A549 treated with GW870086 at 1 μM for 4 hours (cell line): ENCODE results near the gene B4GALT6. TPM values are rescaled to one million over a fixed set of nuclear protein-coding genes. Genes with fewer than 3 reads are reported as not detected.

Experiments
- total RNA-seq: library from RNA; stranded (reverse); fragments of 200-300 nt; extraction: Qiagen RNA extraction; gene quantifications from 5 replicates; pipeline ENCODE4 v1.2.3, GENCODE V29; 2022; ENCODE audit warnings: low read depth

The B4GALT6 gene
- 4.5 to 7.5 TPM (median 6.4 TPM) in 5 replicates for total RNA-seq

GRCh38 chr18:31684279-31685096 is at the start of gene B4GALT6:
TSS of gene B4GALT6 (minus strand) at chr18:31684581. CDS start at chr18:31684426, 155 bp downstream.

GRCh38 chr18:31591628-31592027 is 92.8 kb downstream of the B4GALT6 start, which contains the start of gene TTR:
TSS of gene TTR (plus strand) at chr18:31591877. CDS start at chr18:31591903, 26 bp downstream.

Other genes starting within 250 kb of the B4GALT6 start
- 0.03 TPM in 2 of 5 replicates, not detected in the others for gene DSG3, start 236.8 kb downstream of the B4GALT6 start, total RNA-seq
- 43.0 to 68.6 TPM (median 65.3 TPM) in 5 replicates for gene DSG2, start 186.4 kb downstream of the B4GALT6 start, total RNA-seq
- 0.32 to 0.58 TPM (median 0.38 TPM) in 3 of 5 replicates, not detected in the others for gene TTR, start 92.7 kb downstream of the B4GALT6 start, total RNA-seq
- not detected in 5 replicates for gene SLC25A52, start 76.3 kb upstream of the B4GALT6 start, total RNA-seq